Measurements from ENCODE around the gene DPP10.

The DPP10 gene

DNA sequence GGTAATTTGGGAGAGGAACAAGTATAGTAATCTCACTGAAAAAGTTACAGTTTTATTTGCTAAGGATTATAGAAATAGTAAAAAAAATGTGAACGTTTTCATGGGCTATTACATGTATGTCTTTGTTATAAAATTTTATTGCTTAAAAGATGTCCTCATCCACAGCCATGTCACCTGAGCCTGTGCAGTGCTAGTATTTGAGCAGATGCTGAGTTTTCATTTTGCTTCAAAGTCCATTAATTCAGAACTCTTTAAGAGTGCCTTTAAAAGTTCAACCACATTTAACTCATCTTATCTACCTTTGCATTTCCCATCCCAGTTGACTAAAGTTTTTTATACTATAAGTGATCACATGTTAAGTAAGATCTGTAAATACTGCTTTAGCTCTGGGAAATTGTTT is 52.6 kb downstream of the DPP10 start (continued):
- TF ChIP-seq, protein P1, sequence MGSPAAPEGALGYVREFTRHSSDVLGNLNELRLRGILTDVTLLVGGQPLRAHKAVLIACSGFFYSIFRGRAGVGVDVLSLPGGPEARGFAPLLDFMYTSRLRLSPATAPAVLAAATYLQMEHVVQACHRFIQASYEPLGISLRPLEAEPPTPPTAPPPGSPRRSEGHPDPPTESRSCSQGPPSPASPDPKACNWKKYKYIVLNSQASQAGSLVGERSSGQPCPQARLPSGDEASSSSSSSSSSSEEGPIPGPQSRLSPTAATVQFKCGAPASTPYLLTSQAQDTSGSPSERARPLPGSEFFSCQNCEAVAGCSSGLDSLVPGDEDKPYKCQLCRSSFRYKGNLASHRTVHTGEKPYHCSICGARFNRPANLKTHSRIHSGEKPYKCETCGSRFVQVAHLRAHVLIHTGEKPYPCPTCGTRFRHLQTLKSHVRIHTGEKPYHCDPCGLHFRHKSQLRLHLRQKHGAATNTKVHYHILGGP (tag by site-specific recombination; IDR thresholded peaks at IDR 0.05): no peak
- TF ChIP-seq BCL11A (tag by site-specific recombination; IDR thresholded peaks at IDR 0.05; ENCODE audit: low read depth): no peak

DNA sequence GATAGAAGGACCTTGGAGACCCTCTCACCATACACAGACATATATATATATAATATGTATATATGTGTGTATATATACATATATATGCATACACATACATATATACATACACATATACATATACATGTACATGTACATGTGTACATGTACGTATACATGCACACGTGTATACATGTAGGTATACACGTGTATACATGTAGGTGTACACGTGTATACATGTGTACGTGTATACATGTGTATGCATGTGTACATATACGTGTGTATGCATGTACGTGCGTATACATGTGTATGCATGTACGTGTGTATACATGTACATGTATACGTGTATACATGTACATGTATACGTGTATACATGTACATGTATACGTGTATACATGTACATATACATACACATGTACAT is 54.5 kb downstream of the DPP10 start:
- Histone ChIP-seq H3K9me3 (ENCODE audit: control insufficient read depth, insufficient read depth, low read depth, low read length) (no peaks in the 10 kb centered on the region), H3K27ac (ENCODE audit: extremely low read depth, low read depth, low read length) (no peak overlapping the region), H3K4me1 (ENCODE audit: control insufficient read depth, insufficient read depth, low read length) (no peaks in the 10 kb centered on the region), H3K4me3 (ENCODE audit: low read depth, low read length) (no peak overlapping the region), H3K36me3 (ENCODE audit: control insufficient read depth in 2 of 2, insufficient read depth in 1 of 2, low read length in 2 of 2) (no peaks in the 10 kb centered on the region)
- CTCF ChIA-PET: no interaction called here
- POLR2A ChIA-PET: no interaction called here
- TF ChIP-seq GLIS1 (tag by site-specific recombination; IDR thresholded peaks at IDR 0.05): no peak
- TF ChIP-seq ZNF48 (tag by site-specific recombination; IDR thresholded peaks at IDR 0.05): no peak
- TF ChIP-seq, protein P2, sequence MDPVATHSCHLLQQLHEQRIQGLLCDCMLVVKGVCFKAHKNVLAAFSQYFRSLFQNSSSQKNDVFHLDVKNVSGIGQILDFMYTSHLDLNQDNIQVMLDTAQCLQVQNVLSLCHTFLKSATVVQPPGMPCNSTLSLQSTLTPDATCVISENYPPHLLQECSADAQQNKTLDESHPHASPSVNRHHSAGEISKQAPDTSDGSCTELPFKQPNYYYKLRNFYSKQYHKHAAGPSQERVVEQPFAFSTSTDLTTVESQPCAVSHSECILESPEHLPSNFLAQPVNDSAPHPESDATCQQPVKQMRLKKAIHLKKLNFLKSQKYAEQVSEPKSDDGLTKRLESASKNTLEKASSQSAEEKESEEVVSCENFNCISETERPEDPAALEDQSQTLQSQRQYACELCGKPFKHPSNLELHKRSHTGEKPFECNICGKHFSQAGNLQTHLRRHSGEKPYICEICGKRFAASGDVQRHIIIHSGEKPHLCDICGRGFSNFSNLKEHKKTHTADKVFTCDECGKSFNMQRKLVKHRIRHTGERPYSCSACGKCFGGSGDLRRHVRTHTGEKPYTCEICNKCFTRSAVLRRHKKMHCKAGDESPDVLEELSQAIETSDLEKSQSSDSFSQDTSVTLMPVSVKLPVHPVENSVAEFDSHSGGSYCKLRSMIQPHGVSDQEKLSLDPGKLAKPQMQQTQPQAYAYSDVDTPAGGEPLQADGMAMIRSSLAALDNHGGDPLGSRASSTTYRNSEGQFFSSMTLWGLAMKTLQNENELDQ (tag by site-specific recombination; IDR thresholded peaks at IDR 0.05; ENCODE audit: low read depth): no peak
- TF ChIP-seq KLF9 (tag by site-specific recombination; IDR thresholded peaks at IDR 0.05; ENCODE audit: low read depth): no peak
- TF ChIP-seq, protein P3, sequence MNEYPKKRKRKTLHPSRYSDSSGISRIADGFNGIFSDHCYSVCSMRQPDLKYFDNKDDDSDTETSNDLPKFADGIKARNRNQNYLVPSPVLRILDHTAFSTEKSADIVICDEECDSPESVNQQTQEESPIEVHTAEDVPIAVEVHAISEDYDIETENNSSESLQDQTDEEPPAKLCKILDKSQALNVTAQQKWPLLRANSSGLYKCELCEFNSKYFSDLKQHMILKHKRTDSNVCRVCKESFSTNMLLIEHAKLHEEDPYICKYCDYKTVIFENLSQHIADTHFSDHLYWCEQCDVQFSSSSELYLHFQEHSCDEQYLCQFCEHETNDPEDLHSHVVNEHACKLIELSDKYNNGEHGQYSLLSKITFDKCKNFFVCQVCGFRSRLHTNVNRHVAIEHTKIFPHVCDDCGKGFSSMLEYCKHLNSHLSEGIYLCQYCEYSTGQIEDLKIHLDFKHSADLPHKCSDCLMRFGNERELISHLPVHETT (tag by site-specific recombination; IDR thresholded peaks at IDR 0.05): no peak
- no peak for TF ChIP-seq HOXA7 (CRISPR knock-in tag; IDR thresholded peaks at IDR 0.05; ENCODE audit: borderline replicate concordance)
- no peak for TF ChIP-seq ZNF701 (tag by site-specific recombination; IDR thresholded peaks at IDR 0.05)
- no peak for TF ChIP-seq ZFP41 (tag by site-specific recombination; IDR thresholded peaks at IDR 0.05; ENCODE audit: borderline replicate concordance)
- TF ChIP-seq GLI2 (tag by site-specific recombination; IDR thresholded peaks at IDR 0.05; ENCODE audit: borderline replicate concordance, low read depth): no peak

DNA sequence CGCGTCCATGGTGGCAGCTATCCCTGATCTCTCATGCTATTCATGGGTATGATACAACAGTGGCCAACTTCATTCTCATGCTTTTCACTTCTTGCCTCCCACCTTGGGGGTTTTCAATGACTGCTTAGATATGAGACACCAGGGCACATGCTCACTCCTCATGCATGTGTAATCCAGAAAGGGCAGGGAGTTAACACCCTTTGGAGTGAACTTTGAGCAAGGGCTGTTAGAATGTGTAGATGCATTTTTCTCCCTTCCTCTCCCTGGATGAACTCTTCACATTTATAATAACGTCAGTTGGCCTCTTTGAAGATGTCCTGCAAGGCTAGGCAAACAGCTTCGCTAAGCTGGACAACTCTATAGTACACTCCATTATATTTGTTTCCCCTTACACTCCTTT is 56.7 kb downstream of the DPP10 start:
- POLR2A ChIA-PET: no interaction called here

DNA sequence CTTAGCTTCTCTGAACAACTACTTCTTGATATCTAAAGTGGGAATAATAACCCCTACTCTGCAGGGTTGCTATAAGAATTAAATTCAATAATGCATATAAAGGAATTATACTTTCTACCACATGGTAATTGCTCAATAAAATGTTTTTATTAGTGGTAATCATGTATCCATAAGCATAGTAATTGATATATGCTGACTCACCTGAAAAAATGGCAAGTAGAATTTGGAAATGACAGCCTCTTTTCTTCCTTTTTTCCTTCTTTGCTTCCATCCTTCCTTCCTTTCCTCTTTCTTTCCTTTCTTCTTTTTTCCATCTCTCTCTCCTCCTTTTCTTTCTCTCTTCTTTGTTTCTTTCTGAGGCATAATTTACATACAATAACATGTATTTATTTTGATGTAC is 65.3 kb downstream of the DPP10 start:
- TF ChIP-seq SALL2 (tag by site-specific recombination; IDR thresholded peaks at IDR 0.05; ENCODE audit: borderline replicate concordance) (no peak), ZNF121 (tag by site-specific recombination; IDR thresholded peaks at IDR 0.05) (no peak), MEIS1 (CRISPR knock-in tag; IDR thresholded peaks at IDR 0.05; ENCODE audit: borderline replicate concordance) (no peak), ZNF302 (tag by site-specific recombination; IDR thresholded peaks at IDR 0.05; ENCODE audit: low read depth) (no peak), ZNF19 (tag by site-specific recombination; IDR thresholded peaks at IDR 0.05; ENCODE audit: low read depth) (no peak), GLI2 (tag by site-specific recombination; IDR thresholded peaks at IDR 0.05; ENCODE audit: borderline replicate concordance, low read depth) (no peak)
- TF ChIP-seq, protein P1 (tag by site-specific recombination; IDR thresholded peaks at IDR 0.05): no peak
- TF ChIP-seq, protein P4, sequence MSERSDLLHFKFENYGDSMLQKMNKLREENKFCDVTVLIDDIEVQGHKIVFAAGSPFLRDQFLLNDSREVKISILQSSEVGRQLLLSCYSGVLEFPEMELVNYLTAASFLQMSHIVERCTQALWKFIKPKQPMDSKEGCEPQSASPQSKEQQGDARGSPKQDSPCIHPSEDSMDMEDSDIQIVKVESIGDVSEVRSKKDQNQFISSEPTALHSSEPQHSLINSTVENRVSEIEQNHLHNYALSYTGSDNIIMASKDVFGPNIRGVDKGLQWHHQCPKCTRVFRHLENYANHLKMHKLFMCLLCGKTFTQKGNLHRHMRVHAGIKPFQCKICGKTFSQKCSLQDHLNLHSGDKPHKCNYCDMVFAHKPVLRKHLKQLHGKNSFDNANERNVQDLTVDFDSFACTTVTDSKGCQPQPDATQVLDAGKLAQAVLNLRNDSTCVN (tag by site-specific recombination; optimal IDR thresholded peaks at IDR 0.05): no peak
- ChIA-PET POLR2A (no interaction called here), CTCF (no interaction called here)
- H3K4me1 ChIP-seq (ENCODE audit: control insufficient read depth, insufficient read depth, low read length): no peaks in the 10 kb centered on the region
- H3K36me3 ChIP-seq (ENCODE audit: control insufficient read depth in 2 of 2, insufficient read depth in 1 of 2, low read length in 2 of 2): no peaks in the 10 kb centered on the region
- no peaks in the 10 kb centered on the region for H3K9me3 ChIP-seq (ENCODE audit: control insufficient read depth, insufficient read depth, low read depth, low read length)
- no peak overlapping the region for H3K27ac ChIP-seq (ENCODE audit: extremely low read depth, low read depth, low read length)
- H3K4me3 ChIP-seq (ENCODE audit: low read depth, low read length): no peak overlapping the region

More for the DNA sequence above, 56.7 kb downstream of the DPP10 start:
- H3K4me3 ChIP-seq (ENCODE audit: low read depth, low read length): no peak overlapping the region
- TF ChIP-seq ZNF610 (tag by site-specific recombination; IDR thresholded peaks at IDR 0.05; ENCODE audit: borderline replicate concordance) (no peak), ZNF621 (tag by site-specific recombination; IDR thresholded peaks at IDR 0.05) (no peak)
- H3K27ac ChIP-seq (ENCODE audit: extremely low read depth, low read depth, low read length): no peak overlapping the region
- H3K9me3 ChIP-seq (ENCODE audit: control insufficient read depth, insufficient read depth, low read depth, low read length): no peaks in the 10 kb centered on the region
- CTCF ChIA-PET: no interaction called here
- no peaks in the 10 kb centered on the region for H3K36me3 ChIP-seq (ENCODE audit: control insufficient read depth in 2 of 2, insufficient read depth in 1 of 2, low read length in 2 of 2)
- H3K4me1 ChIP-seq (ENCODE audit: control insufficient read depth, insufficient read depth, low read length): no peaks in the 10 kb centered on the region
